ENCODE data around the gene SLC12A2. TPM values are rescaled to one million over a fixed set of nuclear protein-coding genes. Genes with fewer than 3 reads are reported as not detected.
A peak's percentile ranks its signal among the peaks of the same experiment; 100 is the strongest.

SLC12A2 gene
- polyA plus RNA-seq, 12 donors, result 15.0 to 27.2 (median 22.9) TPM; not detected in 1

GRCh38 chr5:128158342-128158741 lies 74.8 kb downstream of the SLC12A2 start:
- no peak for DNase-seq

DNA sequence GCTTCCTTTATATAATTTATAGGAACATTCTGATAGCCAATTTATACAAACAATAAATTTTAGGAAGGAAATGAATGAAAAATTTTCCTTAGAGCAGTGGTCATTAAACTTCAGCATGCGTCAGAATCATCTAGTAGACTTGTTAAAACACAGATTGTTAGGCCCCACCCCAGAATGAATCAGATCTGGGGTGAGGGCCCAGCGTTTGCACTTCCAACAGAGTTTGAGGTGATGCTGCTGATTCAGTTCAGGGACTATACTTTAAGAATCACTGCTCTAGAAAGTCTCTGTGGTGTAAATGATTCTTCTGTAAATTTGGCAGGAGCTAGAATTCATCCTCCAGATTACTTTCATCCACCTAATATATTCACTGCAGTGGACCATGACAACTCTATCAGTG lies 80.4 kb downstream of the SLC12A2 start:
- DNase-seq, result no peak

- DNase-seq, result no peak
Measured at GRCh38 chr5:128169401-128170017, 85.9 kb downstream of the SLC12A2 start.

DNA sequence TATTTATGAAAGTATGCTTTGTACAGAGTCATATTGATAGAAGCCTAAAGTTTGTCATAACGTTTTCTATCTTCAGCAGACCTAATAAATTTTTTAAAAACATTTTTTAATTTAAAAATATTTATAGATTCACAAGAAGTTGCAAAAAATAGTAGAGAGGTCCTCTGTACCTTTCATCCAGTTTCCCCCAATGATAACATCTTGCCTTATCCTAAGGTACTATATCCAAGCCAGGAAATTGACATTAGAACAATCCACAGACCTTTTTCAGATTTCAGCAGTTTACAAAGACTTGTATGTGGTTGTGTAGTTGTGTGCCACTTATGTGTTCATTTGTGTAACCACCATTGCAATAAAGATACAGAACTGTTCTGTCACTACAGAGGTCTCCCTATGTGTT lies 88.5 kb downstream of the SLC12A2 start:
- DNase-seq, result no peak

- no peak for DNase-seq
Measured at GRCh38 chr5:128174951-128175350, 91.4 kb downstream of the SLC12A2 start.

DNA sequence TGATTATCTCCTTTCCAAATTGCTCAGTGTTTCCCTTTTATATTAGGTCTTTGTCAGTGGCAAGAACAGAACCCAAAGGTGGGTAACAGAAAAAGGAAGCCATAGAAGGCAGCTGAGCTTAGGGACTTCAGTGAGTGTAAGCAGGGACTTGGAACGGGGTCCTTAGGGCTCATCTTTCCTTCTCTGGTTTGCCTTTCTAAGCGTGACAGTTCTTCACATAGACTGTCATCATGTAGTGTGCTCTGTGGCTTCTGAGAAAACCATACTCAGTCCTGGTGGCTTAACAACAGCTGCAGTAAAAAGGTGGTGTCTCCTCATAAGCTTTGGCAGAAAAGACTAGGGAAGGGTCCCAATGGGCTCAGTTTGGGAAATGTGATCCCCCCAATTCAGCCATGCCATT lies 108.8 kb downstream of the SLC12A2 start:
- no peak for DNase-seq

DNA sequence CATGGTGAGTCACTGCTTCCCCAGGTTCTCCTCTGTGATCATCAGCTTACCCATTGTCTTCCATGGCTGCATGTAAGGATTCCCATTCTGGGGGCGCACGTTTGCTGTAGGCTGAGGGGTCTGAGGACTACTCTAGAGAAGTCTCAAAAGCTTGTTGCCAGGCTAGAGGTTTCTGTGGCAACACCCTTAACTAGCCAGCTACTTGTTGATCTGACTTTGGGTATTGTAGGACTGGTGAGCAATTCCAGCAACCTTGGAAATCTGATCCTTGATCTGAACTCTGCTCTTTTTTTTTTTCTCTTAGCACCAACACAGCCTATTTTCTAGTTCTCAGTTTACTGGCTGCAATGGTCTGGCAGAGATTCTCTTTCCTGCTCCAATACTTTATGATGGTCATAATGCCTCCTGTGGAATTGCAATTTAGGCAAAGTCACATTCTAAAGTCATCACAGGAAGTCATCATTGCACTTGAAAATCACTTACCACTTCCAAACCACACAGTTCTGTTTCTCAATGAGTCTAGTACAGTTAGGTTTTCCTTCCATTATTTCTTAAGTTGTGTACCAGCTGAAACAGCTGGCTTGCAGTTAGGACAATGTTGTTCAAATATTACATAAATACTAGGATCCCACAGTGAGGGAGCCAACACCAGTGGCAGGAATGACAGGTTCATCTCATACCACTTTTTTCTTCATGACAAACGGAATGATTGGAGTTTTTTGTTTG lies 110.3 kb downstream of the SLC12A2 start:
- no peak for DNase-seq

GRCh38 chr5:128195316-128195715 lies 111.8 kb downstream of the SLC12A2 start:
- no peak for DNase-seq

- DNase-seq, result no peak
Measured at GRCh38 chr5:128196080-128196479, 112.5 kb downstream of the SLC12A2 start.

GRCh38 chr5:128196791-128197190 lies 113.2 kb downstream of the SLC12A2 start:
- no peak for DNase-seq

DNA sequence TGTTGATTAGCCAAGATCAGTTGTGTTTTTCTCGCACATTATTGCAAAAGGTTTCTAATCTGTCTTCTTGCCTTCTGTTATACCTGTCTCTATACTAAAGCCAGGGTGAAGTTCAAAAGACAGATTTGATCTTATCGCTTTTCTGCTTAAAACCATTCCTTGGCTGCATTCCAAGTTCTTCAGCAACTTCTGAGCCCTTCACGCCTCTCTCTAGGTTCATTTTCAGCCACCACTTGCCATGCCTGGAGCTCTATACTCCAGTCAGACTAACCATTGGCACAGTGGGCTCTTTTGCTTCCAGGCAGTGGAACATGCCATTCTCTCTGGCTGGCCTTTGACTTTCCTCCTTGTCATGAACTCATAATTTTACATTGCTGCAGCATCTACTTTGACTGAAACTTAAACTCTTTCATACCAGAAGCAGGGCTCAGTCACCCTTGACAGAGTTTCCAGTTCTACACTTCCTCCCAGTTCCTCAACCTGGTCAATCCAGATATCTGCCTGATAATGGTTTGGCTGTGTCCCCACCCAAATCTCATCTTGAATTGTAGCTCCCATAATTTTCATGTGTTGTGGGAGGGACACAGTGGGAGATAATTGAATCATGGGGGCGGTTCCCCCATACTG lies 114.4 kb downstream of the SLC12A2 start:
- DNase-seq, result no peak

- DNase-seq, result no peak
Measured at GRCh38 chr5:128199104-128199503, 115.5 kb downstream of the SLC12A2 start.

DNA sequence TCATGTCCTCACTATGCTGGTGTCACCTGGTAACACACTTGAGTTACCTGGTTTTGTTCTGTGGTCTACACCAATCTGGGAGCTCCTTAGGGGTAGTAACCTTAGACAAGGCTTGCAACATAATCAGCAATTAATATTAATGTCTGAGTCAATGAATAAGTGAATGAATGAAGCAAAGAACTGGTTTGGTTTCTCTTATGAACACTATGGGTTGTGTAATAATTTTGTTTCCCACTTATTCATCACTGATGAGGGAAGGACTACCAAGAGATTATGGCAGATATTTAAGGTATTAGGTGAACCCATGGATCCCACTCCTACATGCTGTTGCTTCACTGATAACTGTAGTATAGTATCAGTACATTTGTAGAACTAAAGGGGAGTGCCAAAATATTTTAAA lies 116.0 kb downstream of the SLC12A2 start:
- no peak for DNase-seq

- DNase-seq, result peak; percentile 72
Measured at GRCh38 chr5:128201065-128201926, 117.7 kb downstream of the SLC12A2 start.

DNA sequence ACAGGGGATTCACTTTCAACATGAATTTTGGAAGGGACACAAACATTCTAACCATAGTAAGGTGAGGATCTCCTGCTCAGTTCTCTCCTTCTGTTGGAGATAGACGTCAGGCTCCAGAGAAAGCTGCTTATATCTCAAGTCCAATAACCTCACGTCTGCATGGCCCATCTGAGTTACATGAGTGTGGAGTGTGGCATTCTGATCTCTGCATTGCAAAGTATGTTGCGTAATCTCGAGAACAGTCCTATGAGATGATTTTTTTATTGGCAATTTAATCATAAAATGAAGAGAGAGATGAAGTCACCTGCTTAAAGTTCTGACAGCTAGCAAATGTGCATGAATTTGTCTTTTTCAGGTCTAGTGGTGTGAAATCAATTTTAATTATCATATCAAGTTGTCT lies 118.8 kb downstream of the SLC12A2 start:
- no peak for DNase-seq

DNA sequence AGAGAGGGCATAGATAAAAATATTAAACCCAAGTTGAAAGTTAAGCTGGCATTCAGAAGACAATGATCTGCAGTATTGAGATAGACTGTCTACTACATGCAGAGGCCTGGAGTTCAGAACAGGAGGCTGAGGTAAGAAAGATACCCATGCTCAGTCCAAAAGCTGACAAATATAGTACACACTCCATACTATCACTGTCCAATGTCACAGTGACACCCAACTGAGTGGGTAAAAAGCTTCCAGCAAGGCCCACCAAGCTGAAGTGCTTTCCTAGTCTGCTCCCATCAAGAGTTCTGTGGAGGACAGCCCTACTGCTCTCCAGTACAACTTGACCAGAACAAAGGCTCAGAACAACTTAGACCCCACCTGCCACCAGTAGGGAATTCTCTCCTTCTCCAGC lies 124.9 kb downstream of the SLC12A2 start:
- DNase-seq, result no peak

GRCh38 chr5:128212191-128212806 lies 128.7 kb downstream of the SLC12A2 start:
- DNase-seq, result peak; percentile 49

GRCh38 chr5:128213340-128213739 lies 129.8 kb downstream of the SLC12A2 start:
- peak; percentile 85 for DNase-seq

GRCh38 chr5:128213833-128214232 lies 130.3 kb downstream of the SLC12A2 start:
- no peak for DNase-seq

DNA sequence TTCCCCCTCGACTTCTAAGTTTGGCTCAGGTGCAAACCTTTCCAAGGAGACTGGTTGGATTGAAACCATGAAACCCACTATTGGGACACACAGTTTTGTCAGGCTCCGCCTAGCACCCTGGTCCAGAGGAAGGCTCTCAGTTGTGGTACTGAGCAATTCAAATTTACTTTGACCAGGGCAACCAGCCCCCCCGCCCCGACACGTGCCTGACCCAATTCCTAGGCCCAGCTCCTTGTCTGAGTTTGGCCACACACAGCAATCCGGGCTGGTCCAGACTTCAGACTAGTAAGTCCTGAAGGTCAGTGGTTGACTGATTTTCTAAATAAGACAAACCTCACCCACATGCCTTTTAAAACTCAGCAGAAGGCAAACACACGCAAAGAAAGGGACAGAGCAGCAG lies 132.7 kb downstream of the SLC12A2 start:
- DNase-seq, result no peak

DNA sequence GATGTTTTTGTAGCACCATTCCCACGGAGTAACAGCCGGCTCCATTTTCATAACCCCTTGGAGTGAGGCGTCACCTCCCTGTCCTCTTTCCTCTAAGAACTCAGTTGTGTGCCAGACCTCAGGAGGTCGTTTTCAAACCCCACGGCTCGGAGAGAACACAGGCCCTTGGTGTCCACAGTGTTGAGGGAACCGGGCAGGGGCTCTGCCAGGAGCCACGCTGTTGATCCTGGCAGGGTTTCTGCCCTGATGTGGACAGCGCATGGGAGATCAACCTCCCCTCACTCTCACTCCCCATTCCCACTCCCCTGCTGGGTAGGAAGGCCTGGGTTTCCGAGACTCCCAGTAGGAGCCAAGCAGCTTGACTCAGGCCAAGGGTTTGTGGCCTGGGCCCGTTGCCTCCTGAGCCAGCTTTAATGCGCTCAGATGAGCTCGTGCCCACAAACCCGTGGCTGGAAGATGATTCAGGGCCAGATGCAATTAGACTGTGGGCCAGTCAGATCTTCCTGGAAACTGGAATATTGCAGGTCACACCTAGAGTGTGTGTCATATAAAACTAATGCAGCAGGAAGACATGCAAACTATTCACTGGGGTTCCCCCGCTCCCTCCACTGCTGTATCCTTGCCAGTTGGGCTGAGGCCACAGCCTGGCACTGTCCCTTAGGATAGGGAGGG lies 133.4 kb downstream of the SLC12A2 start:
- no peak for DNase-seq

Data from muscle of arm (tissue), 12 donors.